Neural cell (in vitro differentiated cells): ENCODE data around the gene LCP1. TPM values are rescaled to one million over a fixed set of nuclear protein-coding genes. Genes with fewer than 3 reads are reported as not detected.

ENCODE experiments used
- H2AFZ ChIP-seq: fragments of 200-600, 300-800 bp; sonication (generic), shearing (Covaris generic); 2 replicates; pipeline ENCODE4 v1.6.0; 2014; ENCODE audit warnings: low read depth, mild to moderate bottlenecking, antibody characterized with exemption, low read length, moderate library complexity
- H3F3A ChIP-seq: fragments of 200-600 bp; shearing (Covaris generic); 2 replicates; pipeline ENCODE4 v1.6.1; 2016; ENCODE audit warnings: mild to moderate bottlenecking, moderate library complexity, mixed read lengths, antibody characterized with exemption, low read length; ENCODE audit not compliant: insufficient read depth, poor library complexity, severe bottlenecking
- H3K27ac ChIP-seq: fragments of 200-600, 300-800 bp; sonication (generic), shearing (Covaris generic); 2 replicates; pipeline ENCODE4 v1.5.1; 2014; ENCODE audit warnings: mild to moderate bottlenecking, low read length, moderate library complexity
- H3K27me3 ChIP-seq: fragments of 300-800, 200-600 bp; sonication (generic), shearing (Covaris generic); 2 replicates; pipeline ENCODE4 v1.6.0; 2014; ENCODE audit warnings: mild to moderate bottlenecking, low read depth, low read length, moderate library complexity; ENCODE audit not compliant: insufficient read depth
- H3K36me3 ChIP-seq: fragments of 300-800, 200-600 bp; sonication (generic), shearing (Covaris generic); 2 replicates; pipeline ENCODE4 v1.5.1; 2014; ENCODE audit warnings: mild to moderate bottlenecking, antibody characterized with exemption, low read length, moderate library complexity; ENCODE audit not compliant: insufficient read depth
- H3K4me2 ChIP-seq: fragments of 300-800, 200-600 bp; sonication (generic), shearing (Covaris generic); 2 replicates; pipeline ENCODE4 v1.6.0; 2014; ENCODE audit warnings: mild to moderate bottlenecking, low read length
- H3K4me3 ChIP-seq: fragments of 300-800, 200-600 bp; sonication (generic), shearing (Covaris generic); 2 replicates; pipeline ENCODE4 v1.5.1; 2014; ENCODE audit warnings: mild to moderate bottlenecking, low read length, moderate library complexity
- H3K79me2 ChIP-seq: fragments of 200-600 bp; shearing (Covaris generic); replicated peaks from 2 replicates; pipeline ENCODE4 v1.6.0; 2014; ENCODE audit warnings: mild to moderate bottlenecking, low read length, moderate library complexity; ENCODE audit not compliant: insufficient read depth
- H3K9ac ChIP-seq: fragments of 300-800, 200-600 bp; sonication (generic), shearing (Covaris generic); 2 replicates; pipeline ENCODE4 v1.6.1; 2016; ENCODE audit warnings: mild to moderate bottlenecking, low read length, mixed read lengths
- H3K9me2 ChIP-seq: fragments of 200-600 bp; shearing (Covaris generic); 2 replicates; pipeline ENCODE4 v1.6.1; 2016; ENCODE audit warnings: mild to moderate bottlenecking, low read length, mixed read lengths; ENCODE audit not compliant: insufficient read depth
- H3K9me3 ChIP-seq: fragments of 200-600, 300-800 bp; sonication (generic), shearing (Covaris generic); 2 replicates; pipeline ENCODE4 v1.6.1; 2016; ENCODE audit warnings: mild to moderate bottlenecking, mixed run types, low read length, moderate library complexity, mixed read lengths
- H4K20me1 ChIP-seq: fragments of 200-600 bp; shearing (Covaris generic); 2 replicates; pipeline ENCODE4 v1.6.1; 2016; ENCODE audit warnings: mild to moderate bottlenecking, mixed run types; ENCODE audit not compliant: insufficient read depth
- CTCF ChIP-seq: fragments of 450-650 bp; IDR thresholded peaks from 2 replicates; pipeline ENCODE4 v1.5.1; 2014; ENCODE audit warnings: antibody characterized with exemption, mild to moderate bottlenecking, moderate library complexity; ENCODE audit not compliant: poor library complexity, severe bottlenecking
- EP300 ChIP-seq: fragments of 450-650 bp; conservative IDR thresholded peaks from 2 replicates; pipeline ENCODE4 v1.6.1; 2014; ENCODE audit warnings: antibody characterized with exemption, mild to moderate bottlenecking, moderate library complexity; ENCODE audit not compliant: poor library complexity, severe bottlenecking
- EZH2 ChIP-seq: fragments of 200-600, 300-800 bp; shearing (Covaris generic), sonication (generic); IDR thresholded peaks from 2 replicates; pipeline ENCODE4 v1.6.1; 2014; ENCODE audit warnings: antibody characterized with exemption, low read length, borderline replicate concordance, mild to moderate bottlenecking; ENCODE audit not compliant: insufficient read depth, poor library complexity, severe bottlenecking
- MXI1 ChIP-seq: fragments of 450-650 bp; conservative IDR thresholded peaks from 2 replicates; pipeline ENCODE4 v1.6.1; 2014; ENCODE audit warnings: antibody characterized with exemption, mild to moderate bottlenecking; ENCODE audit not compliant: poor library complexity, severe bottlenecking
- POLR2AphosphoS5 ChIP-seq: IDR thresholded peaks from 2 replicates; pipeline ENCODE4 v1.6.1; 2012
- RAD21 ChIP-seq: fragments of 450-650 bp; conservative IDR thresholded peaks from 2 replicates; pipeline ENCODE4 v1.6.1; 2014; ENCODE audit warnings: antibody characterized with exemption, mild to moderate bottlenecking, moderate library complexity
- SMC3 ChIP-seq: fragments of 450-650 bp; conservative IDR thresholded peaks from 2 replicates; pipeline ENCODE4 v1.6.1; 2014; ENCODE audit warnings: antibody characterized with exemption, mild to moderate bottlenecking, moderate library complexity; ENCODE audit not compliant: poor library complexity
- TAF1 ChIP-seq: IDR thresholded peaks from 2 replicates; pipeline ENCODE4 v1.6.1; 2012; ENCODE audit warnings: low read depth
- polyA plus RNA-seq: library from polyadenylated mRNA; depleted of rRNA; stranded (reverse); fragments of >200 nt; gene quantifications from 2 replicates; pipeline ENCODE4 v1.2.3, GENCODE V29; 2014
- TF ChIP-seq, protein P1 (sequence below): IDR thresholded peaks from 2 replicates; pipeline ENCODE4 v1.6.1; 2012; ENCODE audit warnings: borderline replicate concordance

Gene LCP1
- polyA plus RNA-seq, 1 donor from 2014 or later, result 0.76 TPM

DNA sequence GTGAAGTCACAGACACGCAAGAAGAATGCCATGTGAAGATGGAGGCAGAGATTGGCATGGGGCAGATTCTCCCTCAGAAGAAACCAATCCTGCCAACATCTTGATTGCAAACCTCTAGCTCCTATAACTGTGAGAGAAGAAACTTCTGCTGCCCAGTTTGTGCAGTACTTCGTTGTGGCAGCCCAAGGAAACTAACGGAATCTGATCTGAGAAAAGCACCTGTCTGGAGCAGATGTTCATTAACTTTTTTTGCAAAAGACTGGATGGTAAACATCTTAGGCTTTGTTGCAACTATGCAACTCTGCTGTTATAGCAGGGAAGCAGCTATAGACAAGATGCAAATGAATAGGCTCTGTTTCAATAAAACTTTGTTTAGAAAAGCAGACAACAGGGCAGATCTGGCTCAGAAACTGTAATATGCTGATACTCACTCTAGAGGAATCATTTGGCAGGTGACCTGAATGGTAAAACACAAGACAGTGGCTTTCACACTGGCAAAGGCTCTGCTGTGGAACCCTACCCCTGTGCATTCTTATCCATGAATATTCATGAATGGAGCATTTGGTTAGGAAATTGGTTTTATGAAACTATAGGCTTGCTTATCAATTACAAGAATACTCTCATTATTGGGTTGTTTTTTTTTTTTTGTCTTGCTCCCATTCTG is 51.9 kb downstream of the LCP1 start:
- no peak for TF ChIP-seq MXI1
- no peak for TF ChIP-seq EP300
- TF ChIP-seq POLR2AphosphoS5, result no peak
- no peak for TF ChIP-seq RAD21
- no peak for TF ChIP-seq TAF1
- TF ChIP-seq, protein P1, sequence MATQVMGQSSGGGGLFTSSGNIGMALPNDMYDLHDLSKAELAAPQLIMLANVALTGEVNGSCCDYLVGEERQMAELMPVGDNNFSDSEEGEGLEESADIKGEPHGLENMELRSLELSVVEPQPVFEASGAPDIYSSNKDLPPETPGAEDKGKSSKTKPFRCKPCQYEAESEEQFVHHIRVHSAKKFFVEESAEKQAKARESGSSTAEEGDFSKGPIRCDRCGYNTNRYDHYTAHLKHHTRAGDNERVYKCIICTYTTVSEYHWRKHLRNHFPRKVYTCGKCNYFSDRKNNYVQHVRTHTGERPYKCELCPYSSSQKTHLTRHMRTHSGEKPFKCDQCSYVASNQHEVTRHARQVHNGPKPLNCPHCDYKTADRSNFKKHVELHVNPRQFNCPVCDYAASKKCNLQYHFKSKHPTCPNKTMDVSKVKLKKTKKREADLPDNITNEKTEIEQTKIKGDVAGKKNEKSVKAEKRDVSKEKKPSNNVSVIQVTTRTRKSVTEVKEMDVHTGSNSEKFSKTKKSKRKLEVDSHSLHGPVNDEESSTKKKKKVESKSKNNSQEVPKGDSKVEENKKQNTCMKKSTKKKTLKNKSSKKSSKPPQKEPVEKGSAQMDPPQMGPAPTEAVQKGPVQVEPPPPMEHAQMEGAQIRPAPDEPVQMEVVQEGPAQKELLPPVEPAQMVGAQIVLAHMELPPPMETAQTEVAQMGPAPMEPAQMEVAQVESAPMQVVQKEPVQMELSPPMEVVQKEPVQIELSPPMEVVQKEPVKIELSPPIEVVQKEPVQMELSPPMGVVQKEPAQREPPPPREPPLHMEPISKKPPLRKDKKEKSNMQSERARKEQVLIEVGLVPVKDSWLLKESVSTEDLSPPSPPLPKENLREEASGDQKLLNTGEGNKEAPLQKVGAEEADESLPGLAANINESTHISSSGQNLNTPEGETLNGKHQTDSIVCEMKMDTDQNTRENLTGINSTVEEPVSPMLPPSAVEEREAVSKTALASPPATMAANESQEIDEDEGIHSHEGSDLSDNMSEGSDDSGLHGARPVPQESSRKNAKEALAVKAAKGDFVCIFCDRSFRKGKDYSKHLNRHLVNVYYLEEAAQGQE, result no peak
- no peak for TF ChIP-seq EZH2
- TF ChIP-seq SMC3, result no peak
- no peak for TF ChIP-seq CTCF
- H2AFZ ChIP-seq, result no peak overlapping the region
- no peaks in the 10 kb centered on the region for H4K20me1 ChIP-seq
- no peaks in the 10 kb centered on the region for H3K9me2 ChIP-seq
- H3F3A ChIP-seq, result no peaks in the 10 kb centered on the region
- H3K4me3 ChIP-seq, result no peak overlapping the region
- H3K27me3 ChIP-seq, result no peaks in the 10 kb centered on the region
- no peaks in the 10 kb centered on the region for H3K79me2 ChIP-seq
- no peak overlapping the region for H3K27ac ChIP-seq
- no peaks in the 10 kb centered on the region for H3K36me3 ChIP-seq
- no peaks in the 10 kb centered on the region for H3K9me3 ChIP-seq
- no peak overlapping the region for H3K4me2 ChIP-seq
- no peak overlapping the region for H3K9ac ChIP-seq

- no peaks in the 10 kb centered on the region for H3K9me3 ChIP-seq
- no peak overlapping the region for H3K27ac ChIP-seq
- H2AFZ ChIP-seq, result no peak overlapping the region
- no peaks in the 10 kb centered on the region for H3K36me3 ChIP-seq
- H3K4me3 ChIP-seq, result no peak overlapping the region
- TF ChIP-seq SMC3 (no peak), MXI1 (no peak), CTCF (no peak), TAF1 (no peak), EP300 (no peak), EZH2 (no peak), RAD21 (no peak), POLR2AphosphoS5 (no peak)
- TF ChIP-seq, protein P1, result no peak
- no peak overlapping the region for H3K4me2 ChIP-seq
- H3K79me2 ChIP-seq, result no peaks in the 10 kb centered on the region
- H3K27me3 ChIP-seq, result no peaks in the 10 kb centered on the region
- no peaks in the 10 kb centered on the region for H3F3A ChIP-seq
- H3K9ac ChIP-seq, result no peak overlapping the region
- no peaks in the 10 kb centered on the region for H4K20me1 ChIP-seq
- H3K9me2 ChIP-seq, result no peaks in the 10 kb centered on the region
Measured at GRCh38 chr13:46129124-46129523, 52.9 kb downstream of the LCP1 start.
